ENCODE data around the gene PLCG1. TPM values are rescaled to one million over a fixed set of nuclear protein-coding genes. Genes with fewer than 3 reads are reported as not detected.

Gene PLCG1
- total and polyA plus RNA-seq, 9 of the 15 experiments (the other 6 are each of a cell fraction or from before 2014, with no cell fraction given): 1.7 to 67.0 (median 34.8) TPM

DNA sequence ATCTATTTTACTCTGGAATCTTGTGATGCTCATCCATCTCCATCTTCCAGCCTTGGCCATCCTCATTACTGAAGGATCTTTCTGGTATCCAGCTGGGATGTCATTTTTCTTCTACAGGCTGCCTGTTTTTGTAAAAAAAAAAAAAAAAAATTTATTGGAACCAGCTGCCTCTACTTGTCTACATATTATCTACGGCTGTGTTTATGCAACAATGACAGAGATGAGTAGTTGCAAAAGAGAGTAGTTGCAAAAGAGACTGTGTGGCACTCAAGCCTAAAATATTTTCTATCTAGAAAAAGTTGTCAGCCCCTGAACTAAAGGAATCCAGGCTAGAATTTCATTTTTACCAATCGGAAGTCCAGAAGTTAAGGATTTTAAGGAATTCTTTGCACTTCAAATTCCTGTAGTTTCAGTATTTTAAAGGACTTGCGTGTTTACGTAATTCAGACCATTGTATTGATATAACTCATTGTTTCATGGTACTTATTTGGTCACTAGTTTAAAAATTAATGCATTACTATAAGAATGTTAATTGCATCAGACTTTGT, 38.6 kb upstream of the PLCG1 start:
- Histone ChIP-seq H3K9me3 (replicated peaks; ENCODE audit: control insufficient read depth, insufficient read depth, low read depth, low read length) (no peaks in the 10 kb centered on the region), H4K20me1 (replicated peaks; ENCODE audit: control insufficient read depth, insufficient read depth, low read length) (no peaks in the 10 kb centered on the region), H3K4me1 (replicated peaks in 1 of 2; ENCODE audit: control insufficient read depth in 2 of 2, insufficient read depth in 2 of 2, low read length in 2 of 2) (no peaks in the 10 kb centered on the region), H3K27ac (ENCODE audit: extremely low read depth, low read depth, low read length) (no peak overlapping the region), H3K27me3 (ENCODE audit: control insufficient read depth in 2 of 2, insufficient read depth in 2 of 2, low read length in 2 of 2) (no peaks in the 10 kb centered on the region), H3K4me2 (ENCODE audit: insufficient read depth, low read length) (no peak overlapping the region), H3K4me3 (no peak overlapping the region), H2AFZ (ENCODE audit: low read depth, low read length) (no peak overlapping the region), H3K79me2 (ENCODE audit: control insufficient read depth, insufficient read depth, low read length) (no peaks in the 10 kb centered on the region), H3K36me3 (ENCODE audit: control insufficient read depth, insufficient read depth, low read length) (peaks cover 90% of the 10 kb centered on the region), H3K9ac (ENCODE audit: insufficient read depth in 1 of 2, low read depth in 2 of 2, low read length in 2 of 2) (no peak overlapping the region), H3K9me1 (ENCODE audit: control insufficient read depth, insufficient read depth, low read length) (no peaks in the 10 kb centered on the region)
- 99% methylated on average over 4 of the region's 4 CpGs for WGBS (ENCODE audit: insufficient coverage, low coverage, missing lambda C conversion rate)
- intact Hi-C loops (cut with micrococcal nuclease) (no loop called here), in situ Hi-C loops (cut with MboI) (no loop called here)
- ChIA-PET CTCF (ENCODE audit: low intra/inter-chr PET ratio) (no interaction called here), POLR2A (interaction anchor here (0.9 kb wide), 1 partner anchor 12 kb away, joined by 3 read pairs; no protein-coding TSS in a partner anchor)
- FAIRE-seq: no peak
- BruUV-seq (replicated peaks): no TSS peak
- ATAC-seq: no peak
- TF ChIP-seq FOSL1 (tag; conservative IDR thresholded peaks at IDR 0.05): no peak
- DNase-seq (ENCODE audit: extremely low read depth in 1 of 4, low spot score in 3 of 4): no peak

DNA sequence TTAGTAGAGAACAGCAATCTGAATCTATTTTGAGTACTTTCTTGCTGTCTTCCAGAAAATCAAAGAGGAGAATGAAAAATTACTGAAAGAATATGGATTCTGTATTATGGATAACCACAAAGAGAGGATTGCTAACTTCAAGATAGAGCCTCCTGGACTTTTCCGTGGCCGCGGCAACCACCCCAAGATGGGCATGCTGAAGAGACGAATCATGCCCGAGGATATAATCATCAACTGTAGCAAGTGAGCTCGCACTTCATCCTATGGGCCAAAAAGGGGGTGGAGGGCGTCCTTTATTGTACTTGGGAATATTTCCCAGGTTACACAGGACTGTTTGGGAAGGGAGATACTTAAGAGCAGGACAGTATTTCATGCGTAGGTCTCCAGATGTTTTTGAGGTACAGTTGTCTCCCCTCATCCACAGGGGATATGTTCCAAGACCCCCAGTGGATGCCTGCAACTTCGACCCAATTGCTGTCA, 37.3 kb upstream of the PLCG1 start:
- Histone ChIP-seq H3K36me3 (ENCODE audit: control insufficient read depth, insufficient read depth, low read length) (peaks cover 94% of the 10 kb centered on the region), H3K9ac (ENCODE audit: insufficient read depth in 1 of 2, low read depth in 2 of 2, low read length in 2 of 2) (no peak overlapping the region), H3K27ac (ENCODE audit: extremely low read depth, low read depth, low read length) (no peak overlapping the region), H3K9me1 (ENCODE audit: control insufficient read depth, insufficient read depth, low read length) (no peaks in the 10 kb centered on the region), H2AFZ (ENCODE audit: low read depth, low read length) (no peak overlapping the region), H3K4me2 (ENCODE audit: insufficient read depth, low read length) (no peak overlapping the region), H3K4me1 (replicated peaks in 1 of 2; ENCODE audit: control insufficient read depth in 2 of 2, insufficient read depth in 2 of 2, low read length in 2 of 2) (no peaks in the 10 kb centered on the region), H3K9me3 (replicated peaks; ENCODE audit: control insufficient read depth, insufficient read depth, low read depth, low read length) (no peaks in the 10 kb centered on the region), H4K20me1 (replicated peaks; ENCODE audit: control insufficient read depth, insufficient read depth, low read length) (no peaks in the 10 kb centered on the region), H3K4me3 (no peak overlapping the region), H3K79me2 (ENCODE audit: control insufficient read depth, insufficient read depth, low read length) (no peaks in the 10 kb centered on the region), H3K27me3 (ENCODE audit: control insufficient read depth in 2 of 2, insufficient read depth in 2 of 2, low read length in 2 of 2) (no peaks in the 10 kb centered on the region)
- in situ Hi-C loops (cut with MboI) (no loop called here), intact Hi-C loops (cut with micrococcal nuclease) (no loop called here)
- ATAC-seq (no peak), FAIRE-seq (no peak), DNase-seq (ENCODE audit: extremely low read depth in 1 of 4, low spot score in 3 of 4) (no peak)
- 93% methylated on average over 9 of the region's 9 CpGs for whole genome bisulfite sequencing (ENCODE audit: insufficient coverage, low coverage, missing lambda C conversion rate)
- POLR2A ChIA-PET: no interaction called here
- no TSS peak for BruUV-seq (replicated peaks)
- CTCF ChIA-PET (ENCODE audit: low intra/inter-chr PET ratio): no interaction called here
- TF ChIP-seq SREBF2 (CRISPR knock-in tag; IDR thresholded peaks at IDR 0.05) (no peak), MCM2 (IDR thresholded peaks at IDR 0.05; ENCODE audit: low read depth) (no peak), MEIS2 (IDR thresholded peaks at IDR 0.05; ENCODE audit: partially characterized antibody) (no peak), NCOA4 (IDR thresholded peaks at IDR 0.05; ENCODE audit: partially characterized antibody) (no peak)
